Neuron (in vitro differentiated cells): ENCODE measurements around the gene DEAF1.

Experiments
- H2AFZ ChIP-seq: one replicate; pipeline ENCODE4 v1.6.1; 2013; ENCODE audit warnings: low read depth, mild to moderate bottlenecking, inconsistent platforms, low read length, moderate library complexity
- H3K27me3 ChIP-seq: one replicate; pipeline ENCODE4 v1.6.1; 2013; ENCODE audit warnings: low read length; ENCODE audit not compliant: insufficient read depth
- H3K36me3 ChIP-seq: one replicate; pipeline ENCODE4 v1.6.1; 2013; ENCODE audit warnings: low read length; ENCODE audit not compliant: insufficient read depth
- H3K4me1 ChIP-seq: one replicate; pipeline ENCODE4 v1.6.1; 2013; ENCODE audit warnings: low read length; ENCODE audit not compliant: insufficient read depth
- H3K4me3 ChIP-seq: 2 replicates; pipeline ENCODE4 v1.5.1; 2013; ENCODE audit warnings: mild to moderate bottlenecking, low read length, moderate library complexity
- H3K9me3 ChIP-seq: one replicate; pipeline ENCODE4 v1.6.1; 2013; ENCODE audit warnings: low read length

The DEAF1 gene

DNA sequence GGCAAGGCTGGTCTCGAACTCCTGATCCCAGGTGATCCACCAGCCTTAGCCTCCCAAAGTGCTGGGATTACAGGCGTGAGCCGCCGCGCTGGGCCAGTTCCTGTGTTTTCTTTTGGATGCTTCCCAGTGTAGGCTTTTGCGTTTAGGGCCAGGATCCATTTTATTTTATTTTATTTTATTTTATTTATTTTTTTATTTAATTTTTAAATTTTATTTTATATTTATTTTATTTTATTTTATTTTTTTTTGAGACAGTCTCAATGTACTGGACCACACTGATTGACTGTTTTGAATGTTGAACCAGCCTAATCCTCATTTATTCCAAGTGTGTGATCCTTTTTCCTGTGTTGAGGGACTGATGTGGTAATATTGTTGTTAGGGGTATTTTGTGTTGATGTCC, 19.4 kb upstream of the DEAF1 start:
- Histone ChIP-seq H3K4me3 (no peak overlapping the region), H2AFZ (no peak overlapping the region), H3K36me3 (no peaks in the 10 kb centered on the region), H3K4me1 (peaks cover 1% of the 10 kb centered on the region), H3K27me3 (peaks cover 4% of the 10 kb centered on the region), H3K9me3 (no peaks in the 10 kb centered on the region)

DNA sequence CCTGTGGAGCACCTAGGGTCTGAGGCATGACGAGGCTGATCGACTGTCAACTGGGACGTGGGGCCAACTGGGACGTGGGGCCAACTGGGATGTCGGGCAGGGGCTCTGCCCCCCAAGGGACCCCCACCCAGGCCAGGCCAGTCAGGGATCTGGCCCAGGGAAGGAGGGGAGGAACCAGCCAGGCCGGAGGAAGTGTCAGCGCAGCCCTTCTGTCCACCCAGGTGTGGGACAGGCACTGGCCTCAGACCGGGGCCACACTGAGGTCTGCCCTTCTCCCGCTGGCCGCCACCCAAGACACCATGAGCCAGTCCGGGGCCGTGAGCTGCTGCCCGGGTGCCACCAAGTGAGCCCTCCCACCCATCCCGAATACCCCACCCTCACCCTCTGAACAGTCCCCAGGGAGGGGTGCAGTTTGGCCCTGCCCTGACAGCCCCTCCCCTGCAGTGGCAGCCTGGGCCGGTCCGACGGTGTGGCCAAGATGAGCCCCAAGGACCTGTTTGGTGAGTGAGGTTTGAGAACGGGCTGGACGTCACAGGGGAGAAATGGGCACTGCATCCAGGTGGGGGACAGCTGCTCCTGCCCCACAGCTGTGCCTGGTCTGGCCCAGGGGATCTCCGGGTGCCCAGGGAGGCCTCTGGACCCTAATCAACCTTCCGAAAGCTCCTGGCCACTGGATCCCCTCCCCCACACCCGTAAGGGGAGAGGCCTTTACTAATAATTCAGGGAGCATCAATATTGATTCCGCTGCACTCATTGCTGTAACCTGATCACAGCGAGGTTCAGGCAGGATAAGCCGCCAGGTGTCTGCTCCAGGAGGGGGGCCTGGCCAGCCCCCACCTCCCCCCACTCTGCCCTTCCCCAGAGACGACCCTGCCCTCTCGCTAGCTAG, 14.3 kb upstream of the DEAF1 start:
- Histone ChIP-seq H3K36me3 (no peaks in the 10 kb centered on the region), H3K9me3 (no peaks in the 10 kb centered on the region), H3K27me3 (no peaks in the 10 kb centered on the region), H3K4me3 (no peak overlapping the region), H3K4me1 (peaks cover 17% of the 10 kb centered on the region), H2AFZ (no peak overlapping the region)

DNA sequence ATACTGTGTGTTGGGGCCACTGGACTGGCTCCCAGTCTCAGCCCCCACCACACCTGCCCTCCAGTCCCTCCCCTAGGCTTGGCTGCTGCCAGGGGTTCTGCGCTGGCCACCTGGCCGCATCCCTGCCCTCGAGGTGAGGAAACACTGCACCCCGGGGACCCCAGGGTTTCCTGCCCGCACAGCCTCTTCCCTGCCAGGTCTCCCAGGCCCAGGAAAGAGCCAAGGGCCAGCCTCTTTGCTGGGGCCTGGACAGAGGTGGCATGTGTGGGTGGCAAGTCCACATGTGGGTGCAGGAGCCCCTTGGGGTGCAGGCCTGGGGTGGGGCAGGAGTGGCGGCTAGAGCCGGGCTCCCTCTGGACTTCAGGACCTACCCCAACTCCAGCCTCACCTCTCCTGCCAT, 13.5 kb upstream of the DEAF1 start:
- peaks cover 17% of the 10 kb centered on the region for H3K4me1 ChIP-seq

DNA sequence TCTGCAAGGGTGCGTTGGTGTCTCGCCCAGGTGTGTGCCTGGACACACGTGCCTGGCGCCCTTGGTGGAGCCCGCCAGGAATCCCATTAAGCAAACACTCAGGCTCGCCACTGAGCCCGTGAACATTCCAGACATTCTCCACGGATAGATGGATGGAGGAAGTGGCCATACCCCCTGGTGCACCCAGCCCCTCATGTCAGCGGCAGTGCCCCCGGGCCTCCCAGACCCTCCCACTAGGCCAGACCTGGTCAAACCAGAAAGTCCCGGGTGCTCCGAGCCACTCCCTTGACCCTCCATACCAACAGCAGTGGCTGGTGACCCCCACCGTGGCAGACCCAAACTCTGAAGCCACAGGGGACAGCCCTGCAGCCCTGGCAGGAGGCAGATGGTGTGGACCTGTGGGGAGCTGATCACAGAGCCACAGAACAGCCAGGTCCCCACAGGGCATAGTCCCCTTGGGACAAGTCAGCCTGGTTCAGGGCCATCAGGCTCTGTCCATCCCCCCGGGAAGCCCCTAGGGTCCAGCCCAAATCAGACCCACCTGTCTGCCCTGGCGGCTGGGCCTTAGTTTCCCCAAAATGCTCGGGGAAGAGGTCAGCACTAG, 12.9 kb upstream of the DEAF1 start:
- H3K27me3 ChIP-seq = no peaks in the 10 kb centered on the region
- H3K4me1 ChIP-seq = peaks cover 17% of the 10 kb centered on the region
- H3K36me3 ChIP-seq = peaks cover 4% of the 10 kb centered on the region
- no peak overlapping the region for H2AFZ ChIP-seq
- H3K9me3 ChIP-seq = no peaks in the 10 kb centered on the region
- H3K4me3 ChIP-seq = no peak overlapping the region

More for the DNA sequence above, 13.5 kb upstream of the DEAF1 start:
- Histone ChIP-seq H3K36me3 (peaks cover 2% of the 10 kb centered on the region), H2AFZ (no peak overlapping the region), H3K9me3 (no peaks in the 10 kb centered on the region), H3K4me3 (no peak overlapping the region), H3K27me3 (no peaks in the 10 kb centered on the region)

DNA sequence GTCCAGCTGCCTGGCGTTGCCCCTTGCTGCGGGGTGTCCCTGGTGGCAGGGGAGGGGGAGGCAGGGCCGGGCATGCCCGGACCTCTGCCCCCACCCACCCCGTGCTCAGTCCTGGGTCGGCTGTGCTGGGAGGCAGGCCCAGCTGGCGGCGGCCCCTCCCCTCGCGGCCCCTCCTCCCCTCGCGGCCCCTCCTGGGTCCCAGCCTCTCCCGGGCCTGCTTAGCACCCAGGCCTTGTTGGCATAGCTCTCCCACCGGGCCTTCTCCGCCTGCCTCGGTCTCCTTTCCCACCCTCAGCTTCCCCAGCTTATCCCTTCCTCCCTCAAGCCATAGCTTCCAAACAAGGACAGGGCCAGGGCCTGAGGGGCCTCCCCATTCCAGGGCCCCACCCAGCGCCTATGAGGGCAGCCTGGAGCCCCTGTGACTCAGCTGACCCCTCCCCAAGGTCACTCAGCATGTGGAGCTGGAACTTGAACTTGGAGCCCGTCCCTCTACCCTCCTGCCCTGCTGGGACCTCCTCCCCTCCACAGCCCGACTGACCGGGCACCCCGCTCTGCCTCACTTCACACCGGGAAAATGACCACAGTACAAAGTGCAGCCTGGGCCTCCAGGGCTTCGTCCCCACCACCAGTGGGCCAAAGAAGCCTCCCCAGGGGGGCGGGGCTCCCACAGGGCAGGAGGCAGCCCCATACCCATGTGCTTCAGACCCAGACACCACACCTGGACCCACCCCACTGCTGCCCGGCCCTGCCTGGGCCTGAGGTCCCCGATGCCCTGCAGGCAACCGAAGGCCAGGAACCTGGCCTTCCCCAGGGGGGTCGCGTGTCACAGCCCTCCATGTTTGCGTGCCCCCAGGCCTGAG, 12.2 kb upstream of the DEAF1 start:
- H3K4me1 ChIP-seq = peaks cover 17% of the 10 kb centered on the region
- H3K4me3 ChIP-seq = no peak overlapping the region
- no peak overlapping the region for H2AFZ ChIP-seq

GRCh38 chr11:706439-706956, 11.5 kb upstream of the DEAF1 start:
- Histone ChIP-seq H3K4me1 (peaks cover 17% of the 10 kb centered on the region), H3K4me3 (no peak overlapping the region), H3K9me3 (no peaks in the 10 kb centered on the region), H3K36me3 (peaks cover 10% of the 10 kb centered on the region), H3K27me3 (no peaks in the 10 kb centered on the region), H2AFZ (no peak overlapping the region)

More for the DNA sequence above, 12.2 kb upstream of the DEAF1 start:
- no peaks in the 10 kb centered on the region for H3K9me3 ChIP-seq
- peaks cover 4% of the 10 kb centered on the region for H3K36me3 ChIP-seq
- no peaks in the 10 kb centered on the region for H3K27me3 ChIP-seq

DNA sequence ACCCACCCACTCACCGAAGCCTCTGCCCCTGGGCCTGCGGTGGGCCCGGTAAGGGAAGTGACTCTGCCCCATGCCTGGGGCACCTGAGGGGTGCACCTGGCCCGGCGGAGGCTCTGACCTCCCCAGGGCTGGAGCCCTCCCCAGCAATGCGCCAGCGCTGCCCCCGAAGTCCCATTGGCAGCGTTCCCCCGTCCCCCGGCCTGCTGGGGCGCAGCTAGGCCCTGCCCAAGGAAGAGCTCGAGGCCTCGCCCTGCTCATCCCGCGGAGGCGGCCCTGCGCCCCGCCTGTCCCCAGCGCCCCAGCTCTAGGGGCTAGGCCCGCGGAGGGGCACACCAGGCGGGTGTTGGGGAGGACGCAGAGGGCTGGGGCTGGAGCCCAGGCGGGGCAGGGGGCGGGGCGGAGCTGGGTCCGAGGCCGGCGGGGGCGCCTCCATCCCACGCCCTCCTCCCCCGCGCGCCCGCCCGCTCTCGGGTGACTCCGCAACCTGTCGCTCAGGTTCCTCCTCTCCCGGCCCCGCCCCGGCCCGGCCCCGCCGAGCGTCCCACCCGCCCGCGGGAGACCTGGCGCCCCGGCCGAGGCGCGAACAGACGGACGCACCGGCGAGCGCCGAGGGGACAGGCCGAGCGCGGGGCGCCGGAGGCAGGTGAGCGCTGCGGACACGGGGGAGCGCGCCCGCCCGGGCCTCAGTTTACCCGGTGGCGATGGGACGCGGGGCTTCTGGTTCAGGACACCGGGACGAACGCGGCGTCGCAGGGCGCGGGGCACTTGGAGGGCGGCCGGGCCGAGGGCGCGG, 10.8 kb upstream of the DEAF1 start, which contains the start of gene EPS8L2:
TSS of gene EPS8L2 (plus strand) at position 586 of the 793 bp plus-strand sequence. CDS start 3,177 bp downstream, outside the sequence.
- H3K4me1 ChIP-seq = peaks cover 16% of the 10 kb centered on the region
- H2AFZ ChIP-seq = no peak within 1 kb of the TSS
- H3K9me3 ChIP-seq = no peaks in the 10 kb centered on the region
- H3K36me3 ChIP-seq = peaks cover 10% of the 10 kb centered on the region
- H3K27me3 ChIP-seq = no peaks in the 10 kb centered on the region
- H3K4me3 ChIP-seq = no peak within 1 kb of the TSS

DNA sequence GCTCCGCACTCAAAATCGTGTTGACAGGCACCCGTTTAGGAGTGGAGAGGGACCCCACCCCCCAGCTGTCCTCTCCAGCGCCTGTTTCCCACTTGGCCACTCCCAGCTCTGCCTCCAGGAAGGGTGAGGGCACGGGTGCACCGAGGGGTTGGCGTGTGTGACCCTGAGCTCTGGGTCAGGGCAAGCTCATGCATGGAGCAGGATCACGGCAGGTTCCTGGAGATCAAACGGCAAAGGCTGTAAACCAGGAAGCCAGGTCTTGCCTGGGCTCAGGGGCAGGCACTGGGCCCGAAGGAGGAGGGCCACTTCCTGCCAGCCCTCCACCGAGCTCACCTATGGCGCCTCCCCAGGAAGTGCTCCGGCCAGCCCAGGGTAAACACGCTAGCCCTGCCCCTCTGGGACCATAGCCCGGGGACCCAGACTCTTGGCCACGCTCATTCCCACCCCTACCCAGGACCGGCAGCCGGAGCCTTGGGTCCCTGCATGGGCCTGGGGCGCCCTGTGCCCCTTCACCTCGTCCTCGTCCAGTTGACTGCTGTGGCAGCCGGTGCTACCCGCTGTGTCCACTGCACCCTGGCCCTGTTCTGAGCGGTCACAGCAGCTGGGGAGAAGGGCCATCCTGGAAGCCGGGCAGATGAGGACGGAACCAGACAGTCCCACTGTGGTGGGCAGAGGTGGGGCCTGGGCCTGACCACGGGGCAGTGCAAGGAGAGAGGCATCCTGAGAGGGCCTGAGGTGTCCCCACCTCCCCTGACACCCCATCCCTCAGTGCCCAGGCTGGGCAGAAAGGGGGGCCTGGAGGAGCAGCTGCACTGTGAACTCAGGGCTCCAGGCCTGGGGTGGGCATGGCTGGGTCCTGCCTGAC, 10.0 kb upstream of the DEAF1 start:
- no peak overlapping the region for H3K4me3 ChIP-seq
- peaks cover 14% of the 10 kb centered on the region for H3K36me3 ChIP-seq
- H3K27me3 ChIP-seq = no peaks in the 10 kb centered on the region
- no peak overlapping the region for H2AFZ ChIP-seq
- H3K4me1 ChIP-seq = peaks cover 16% of the 10 kb centered on the region
- no peaks in the 10 kb centered on the region for H3K9me3 ChIP-seq

- Histone ChIP-seq H2AFZ (no peak overlapping the region), H3K9me3 (no peaks in the 10 kb centered on the region), H3K27me3 (no peaks in the 10 kb centered on the region), H3K4me1 (peaks cover 16% of the 10 kb centered on the region), H3K36me3 (peaks cover 18% of the 10 kb centered on the region), H3K4me3 (no peak overlapping the region)
These were observed 9.2 kb upstream of the DEAF1 start for GRCh38 chr11:704228-704674.

DNA sequence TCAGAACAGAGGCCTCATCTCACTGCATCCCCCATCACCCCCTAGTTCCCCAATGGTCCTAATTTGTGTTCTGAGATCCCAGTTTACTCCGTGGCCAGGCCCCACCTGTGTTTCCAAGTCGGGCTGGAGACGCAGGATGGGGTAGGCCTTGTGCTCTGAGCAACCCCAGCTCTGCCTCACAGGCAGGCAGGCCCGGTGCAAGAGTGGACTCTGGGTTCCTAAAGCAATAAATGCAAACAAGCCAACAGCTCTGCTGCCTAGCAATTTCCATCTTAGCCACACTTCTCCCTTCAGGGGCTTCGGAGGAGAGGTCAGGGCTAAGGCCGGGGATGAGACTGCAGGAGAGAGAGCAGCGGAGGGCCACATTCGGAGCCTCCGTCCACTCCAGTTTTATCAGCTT, 8.5 kb upstream of the DEAF1 start:
- H3K9me3 ChIP-seq = no peaks in the 10 kb centered on the region
- no peaks in the 10 kb centered on the region for H3K27me3 ChIP-seq
- H3K4me3 ChIP-seq = no peak overlapping the region
- peaks cover 22% of the 10 kb centered on the region for H3K36me3 ChIP-seq
- H3K4me1 ChIP-seq = peaks cover 16% of the 10 kb centered on the region
- no peak overlapping the region for H2AFZ ChIP-seq
